ENCODE results near the gene NCDN. TPM values are rescaled to one million over a fixed set of nuclear protein-coding genes. Genes with fewer than 3 reads are reported as not detected.

Gene NCDN
- total RNA-seq, 1 donor from 2014 or later, result 95.3 TPM

DNA sequence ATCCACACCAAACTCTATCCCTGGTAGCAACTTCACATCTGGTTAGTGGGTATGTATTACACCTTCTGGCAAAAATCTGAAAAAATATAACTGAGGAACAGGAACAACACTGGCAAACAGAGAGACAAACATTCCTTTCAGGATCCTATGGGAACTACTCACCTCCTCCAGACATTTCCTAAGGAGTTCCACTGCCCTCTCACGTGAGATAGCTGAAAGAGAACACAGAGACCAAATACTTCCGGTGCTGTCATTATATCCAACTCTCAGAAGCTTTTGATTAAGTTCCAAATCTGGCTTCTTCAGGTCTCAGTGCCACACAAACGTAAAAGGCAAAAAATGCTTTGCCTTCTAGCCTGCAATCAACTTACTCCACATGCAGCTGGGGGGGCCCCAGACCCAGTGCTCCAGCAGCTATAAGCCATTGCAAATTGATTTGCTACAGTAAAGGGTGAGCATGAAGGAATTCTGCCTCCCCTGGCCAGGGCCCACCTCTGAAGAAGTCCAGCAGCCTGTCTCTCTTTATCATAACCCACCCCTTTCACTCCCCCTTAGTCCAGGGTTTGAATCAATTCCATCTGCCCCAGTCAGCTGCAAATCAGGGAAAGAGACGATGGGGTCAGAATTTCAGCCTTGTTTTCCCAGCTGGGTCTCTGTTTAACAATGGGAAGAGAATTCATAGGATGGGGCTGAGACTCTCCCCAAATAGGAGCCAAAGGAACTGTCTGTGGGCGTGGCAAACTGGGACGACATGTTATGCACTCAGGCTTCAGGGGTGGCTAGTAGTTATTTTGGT, 47.7 kb downstream of the NCDN start:
- Mint-ChIP-seq H3K9me3 (ENCODE audit: unreplicated experiment) (peaks cover 2% of the 10 kb centered on the region), H3K27ac (ENCODE audit: unreplicated experiment) (no peak overlapping the region), H3K27me3 (ENCODE audit: unreplicated experiment) (peaks cover 2% of the 10 kb centered on the region), H3K4me3 (ENCODE audit: unreplicated experiment) (no peak overlapping the region), H3K4me1 (ENCODE audit: low read depth, unreplicated experiment) (peaks cover 5% of the 10 kb centered on the region), H3K36me3 (ENCODE audit: unreplicated experiment) (no peaks in the 10 kb centered on the region)
- DNase-seq, result no peak
- TF ChIP-seq, protein P1, sequence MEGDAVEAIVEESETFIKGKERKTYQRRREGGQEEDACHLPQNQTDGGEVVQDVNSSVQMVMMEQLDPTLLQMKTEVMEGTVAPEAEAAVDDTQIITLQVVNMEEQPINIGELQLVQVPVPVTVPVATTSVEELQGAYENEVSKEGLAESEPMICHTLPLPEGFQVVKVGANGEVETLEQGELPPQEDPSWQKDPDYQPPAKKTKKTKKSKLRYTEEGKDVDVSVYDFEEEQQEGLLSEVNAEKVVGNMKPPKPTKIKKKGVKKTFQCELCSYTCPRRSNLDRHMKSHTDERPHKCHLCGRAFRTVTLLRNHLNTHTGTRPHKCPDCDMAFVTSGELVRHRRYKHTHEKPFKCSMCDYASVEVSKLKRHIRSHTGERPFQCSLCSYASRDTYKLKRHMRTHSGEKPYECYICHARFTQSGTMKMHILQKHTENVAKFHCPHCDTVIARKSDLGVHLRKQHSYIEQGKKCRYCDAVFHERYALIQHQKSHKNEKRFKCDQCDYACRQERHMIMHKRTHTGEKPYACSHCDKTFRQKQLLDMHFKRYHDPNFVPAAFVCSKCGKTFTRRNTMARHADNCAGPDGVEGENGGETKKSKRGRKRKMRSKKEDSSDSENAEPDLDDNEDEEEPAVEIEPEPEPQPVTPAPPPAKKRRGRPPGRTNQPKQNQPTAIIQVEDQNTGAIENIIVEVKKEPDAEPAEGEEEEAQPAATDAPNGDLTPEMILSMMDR (IDR thresholded peaks at IDR 0.05; ENCODE audit: partially characterized antibody, unreplicated experiment), result no peak

DNA sequence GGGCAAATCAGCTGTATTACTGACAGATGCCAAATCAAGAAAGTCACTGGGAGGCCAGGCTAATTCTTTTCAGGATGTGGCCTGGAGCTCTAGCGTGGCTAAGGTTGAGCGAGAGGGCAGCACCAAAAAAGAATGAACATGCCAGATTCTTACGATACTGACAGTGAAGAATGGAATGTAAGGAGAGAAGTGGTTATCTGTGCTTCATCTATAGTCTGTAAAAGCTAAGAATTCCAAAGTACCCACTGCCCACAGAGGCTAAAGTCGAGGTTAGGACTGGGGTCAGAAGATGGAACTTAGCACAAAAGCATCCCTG, 48.2 kb downstream of the NCDN start:
- no peaks in the 10 kb centered on the region for H3K36me3 Mint-ChIP-seq (ENCODE audit: unreplicated experiment)
- DNase-seq, result no peak
- H3K4me3 Mint-ChIP-seq (ENCODE audit: unreplicated experiment), result no peak overlapping the region
- H3K4me1 Mint-ChIP-seq (ENCODE audit: low read depth, unreplicated experiment), result peaks cover 6% of the 10 kb centered on the region
- peaks cover 2% of the 10 kb centered on the region for H3K9me3 Mint-ChIP-seq (ENCODE audit: unreplicated experiment)
- TF ChIP-seq, protein P1 (IDR thresholded peaks at IDR 0.05; ENCODE audit: partially characterized antibody, unreplicated experiment), result no peak
- no peaks in the 10 kb centered on the region for H3K27me3 Mint-ChIP-seq (ENCODE audit: unreplicated experiment)
- no peak overlapping the region for H3K27ac Mint-ChIP-seq (ENCODE audit: unreplicated experiment)

DNA sequence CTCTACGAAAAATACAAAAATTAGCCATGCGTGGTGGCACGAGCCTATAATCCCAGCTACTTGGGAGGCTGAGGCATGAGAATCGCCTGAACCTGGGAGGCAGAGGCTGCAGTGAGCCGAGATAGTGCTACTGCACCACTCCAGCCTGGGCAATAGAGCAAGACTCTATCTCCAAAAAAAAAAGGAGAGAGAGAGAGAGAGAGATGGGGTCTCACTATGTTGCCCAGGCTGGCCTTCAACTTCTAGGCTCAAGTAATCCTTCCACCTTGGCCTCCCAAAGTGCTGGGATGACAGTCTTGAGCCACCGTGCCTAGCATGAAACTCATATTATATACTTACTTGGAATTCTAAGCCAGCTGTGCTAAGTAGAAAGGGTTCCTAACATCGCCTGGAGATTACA, 54.1 kb downstream of the NCDN start:
- no peaks in the 10 kb centered on the region for H3K9me3 Mint-ChIP-seq (ENCODE audit: unreplicated experiment)
- H3K27ac Mint-ChIP-seq (ENCODE audit: unreplicated experiment), result no peak overlapping the region
- H3K4me3 Mint-ChIP-seq (ENCODE audit: unreplicated experiment), result no peak overlapping the region
- H3K27me3 Mint-ChIP-seq (ENCODE audit: unreplicated experiment), result no peaks in the 10 kb centered on the region
- no peak for DNase-seq
- H3K4me1 Mint-ChIP-seq (ENCODE audit: low read depth, unreplicated experiment), result peaks cover 4% of the 10 kb centered on the region
- TF ChIP-seq, protein P1 (IDR thresholded peaks at IDR 0.05; ENCODE audit: partially characterized antibody, unreplicated experiment), result no peak
- no peaks in the 10 kb centered on the region for H3K36me3 Mint-ChIP-seq (ENCODE audit: unreplicated experiment)

DNA sequence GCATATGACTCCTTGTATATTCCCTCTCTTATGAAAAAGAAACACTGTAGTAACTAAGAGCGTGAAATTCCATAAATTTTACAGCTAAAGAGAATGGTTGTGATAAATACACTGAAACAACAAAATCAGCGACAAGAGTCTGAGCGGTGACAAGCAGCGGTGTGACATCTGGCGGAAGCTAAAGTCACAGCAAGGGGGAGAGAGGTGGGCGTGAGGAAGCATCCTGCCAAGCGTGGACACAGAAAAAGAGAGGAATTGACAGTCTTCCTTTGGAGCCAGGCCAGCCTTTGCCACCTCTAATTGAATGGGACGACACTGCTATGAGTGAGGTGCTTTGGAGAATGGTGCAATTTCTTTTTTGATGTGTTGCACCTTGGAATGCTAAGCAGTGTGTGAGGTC, 57.8 kb downstream of the NCDN start:
- H3K36me3 Mint-ChIP-seq (ENCODE audit: unreplicated experiment), result no peaks in the 10 kb centered on the region
- peaks cover 11% of the 10 kb centered on the region for H3K4me1 Mint-ChIP-seq (ENCODE audit: low read depth, unreplicated experiment)
- H3K27ac Mint-ChIP-seq (ENCODE audit: unreplicated experiment), result no peak overlapping the region
- DNase-seq, result no peak
- TF ChIP-seq, protein P1 (IDR thresholded peaks at IDR 0.05; ENCODE audit: partially characterized antibody, unreplicated experiment), result no peak
- no peaks in the 10 kb centered on the region for H3K27me3 Mint-ChIP-seq (ENCODE audit: unreplicated experiment)
- H3K9me3 Mint-ChIP-seq (ENCODE audit: unreplicated experiment), result no peaks in the 10 kb centered on the region
- H3K4me3 Mint-ChIP-seq (ENCODE audit: unreplicated experiment), result no peak overlapping the region

Other genes with a start within 250 kb of the NCDN start
- gene KIAA0319L, start 396 bp upstream of the NCDN start, total RNA-seq (ENCODE audit: unreplicated experiment), result 74.7 TPM
- 1.1 TPM for gene TFAP2E, start 15.5 kb downstream of the NCDN start, total RNA-seq (ENCODE audit: unreplicated experiment)
- gene PSMB2, start 83.7 kb downstream of the NCDN start, total RNA-seq (ENCODE audit: unreplicated experiment), result 85.8 TPM
- gene C1orf216, start 161.1 kb downstream of the NCDN start, total RNA-seq (ENCODE audit: unreplicated experiment), result 21.6 TPM
- gene CLSPN, start 212.2 kb downstream of the NCDN start, total RNA-seq (ENCODE audit: unreplicated experiment), result 8.2 TPM

All from glutamatergic neuron (in vitro differentiated cells).